Fibroblast of lung (primary cell): ENCODE data around the gene TP63.

Experiments used
- EZH2 ChIP-seq: IDR thresholded peaks from 2 replicates; pipeline ENCODE4 v1.5.1; 2012; ENCODE audit warnings: low read length, control low read depth, mild to moderate bottlenecking; ENCODE audit errors: missing control alignments
- TF ChIP-seq, protein P1 (sequence below), 2 donors: IDR thresholded peaks in 1 of 2; conservative IDR thresholded peaks in 1 of 2; 1 replicate in 1 of 2; 2 replicates in 1 of 2; pipeline ENCODE4 v1.5.1; 2011 to 2012; ENCODE audit warnings: low read length in 2 of 2, control low read depth in 1 of 2, inconsistent platforms in 1 of 2, low read depth in 1 of 2, mild to moderate bottlenecking in 1 of 2

DNA sequence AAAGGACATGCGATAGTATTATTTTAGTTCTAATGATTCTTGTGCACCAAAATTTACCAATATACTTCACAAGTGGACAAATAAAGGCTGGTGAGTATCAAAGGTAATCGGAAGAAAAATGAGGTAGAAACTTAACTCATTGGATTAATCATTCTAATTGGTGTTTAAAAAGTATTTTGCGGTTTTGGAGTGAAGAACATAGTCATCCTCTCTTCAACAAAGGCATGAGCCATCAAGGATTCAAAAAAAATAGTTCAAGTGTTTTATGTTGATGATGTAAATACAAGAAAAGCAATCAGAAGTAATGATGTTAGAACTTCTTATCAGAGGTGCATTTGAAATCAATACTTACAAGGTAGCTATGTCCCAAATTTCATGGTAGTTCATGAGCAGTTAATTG is 268.0 kb downstream of the TP63 start:
- TF ChIP-seq, protein P1, sequence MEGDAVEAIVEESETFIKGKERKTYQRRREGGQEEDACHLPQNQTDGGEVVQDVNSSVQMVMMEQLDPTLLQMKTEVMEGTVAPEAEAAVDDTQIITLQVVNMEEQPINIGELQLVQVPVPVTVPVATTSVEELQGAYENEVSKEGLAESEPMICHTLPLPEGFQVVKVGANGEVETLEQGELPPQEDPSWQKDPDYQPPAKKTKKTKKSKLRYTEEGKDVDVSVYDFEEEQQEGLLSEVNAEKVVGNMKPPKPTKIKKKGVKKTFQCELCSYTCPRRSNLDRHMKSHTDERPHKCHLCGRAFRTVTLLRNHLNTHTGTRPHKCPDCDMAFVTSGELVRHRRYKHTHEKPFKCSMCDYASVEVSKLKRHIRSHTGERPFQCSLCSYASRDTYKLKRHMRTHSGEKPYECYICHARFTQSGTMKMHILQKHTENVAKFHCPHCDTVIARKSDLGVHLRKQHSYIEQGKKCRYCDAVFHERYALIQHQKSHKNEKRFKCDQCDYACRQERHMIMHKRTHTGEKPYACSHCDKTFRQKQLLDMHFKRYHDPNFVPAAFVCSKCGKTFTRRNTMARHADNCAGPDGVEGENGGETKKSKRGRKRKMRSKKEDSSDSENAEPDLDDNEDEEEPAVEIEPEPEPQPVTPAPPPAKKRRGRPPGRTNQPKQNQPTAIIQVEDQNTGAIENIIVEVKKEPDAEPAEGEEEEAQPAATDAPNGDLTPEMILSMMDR (conservative IDR thresholded peaks at IDR 0.05 in 1 of 2, IDR thresholded peaks at IDR 0.05 in 1 of 2; ENCODE audit: low read depth in 1 of 2, low read length in 2 of 2): no peak
- TF ChIP-seq EZH2: no peak
